K562 (cell line): ENCODE measurements around the gene ELF1. TPM values are rescaled to one million over a fixed set of nuclear protein-coding genes. Genes with fewer than 3 reads are reported as not detected.

Source experiments
- ATF1 ChIP-seq, 2 experiments: fragments of 450-650 bp in 1 of 2; IDR thresholded peaks; 2 replicates each; pipeline ENCODE4 v1.6.1; 2016; ENCODE audit warnings: missing compliant biosample characterization in 1 of 2, missing genetic modification characterization in 1 of 2
- BHLHE40 ChIP-seq: IDR thresholded peaks from 2 replicates; pipeline ENCODE4 v1.6.1; 2011; ENCODE audit warnings: low read length, improper control_type of control experiment
- BRD9 ChIP-seq: fragments of 450-650 bp; IDR thresholded peaks from 2 replicates; pipeline ENCODE4 v1.6.1; 2018; ENCODE audit warnings: low read depth; ENCODE audit not compliant: partially characterized antibody
- C11orf30 ChIP-seq: fragments of 450-650 bp; IDR thresholded peaks from 2 replicates; pipeline ENCODE4 v1.6.1; 2016; ENCODE audit warnings: low read depth, mild to moderate bottlenecking
- CEBPG ChIP-seq, 3 experiments: fragments of 200-800 bp in 1 of 3; sonication (Bioruptor generic) in 1 of 3; sonication (generic) in 1 of 3; formaldehyde crosslinking in 1 of 3; IDR thresholded peaks in 2 of 3; conservative IDR thresholded peaks in 1 of 3; 2 replicates each; pipeline versions ENCODE4 v1.6.1 to v1.8.0; 2016 to 2022; ENCODE audit warnings: missing compliant biosample characterization in 2 of 3, missing genetic modification characterization in 2 of 3, mild to moderate bottlenecking in 1 of 3, missing genetic modification reagents in 1 of 3
- DLX4 ChIP-seq: fragments of 250-450 bp; sonication (Bioruptor Pico); IDR thresholded peaks from 2 replicates; pipeline ENCODE4 v1.6.1; 2021; ENCODE audit warnings: mild to moderate bottlenecking
- ESRRA ChIP-seq: fragments of 450-650 bp; IDR thresholded peaks from 2 replicates; pipeline ENCODE4 v1.6.1; 2014; ENCODE audit warnings: low read depth, mild to moderate bottlenecking, moderate library complexity, borderline replicate concordance
- MAFF ChIP-seq: IDR thresholded peaks from 2 replicates; pipeline ENCODE4 v1.6.1; 2012; ENCODE audit warnings: low read length, improper control_type of control experiment
- MEF2D ChIP-seq: conservative IDR thresholded peaks from 2 replicates; pipeline ENCODE4 v1.6.1; 2016; ENCODE audit warnings: low read depth, missing genetic modification characterization, missing compliant biosample characterization
- MTA1 ChIP-seq: fragments of 450-650 bp; IDR thresholded peaks from 2 replicates; pipeline ENCODE4 v1.6.1; 2017; ENCODE audit warnings: borderline replicate concordance
- NCOR1 ChIP-seq: fragments of 450-650 bp; IDR thresholded peaks from 2 replicates; pipeline ENCODE4 v1.6.1; 2016; ENCODE audit warnings: mild to moderate bottlenecking, moderate library complexity
- TRIM24 ChIP-seq, 2 experiments: fragments of 450-650 bp; IDR thresholded peaks; 2 replicates each; pipeline ENCODE4 v1.6.1; 2016
- ZBED1 ChIP-seq: IDR thresholded peaks from 2 replicates; pipeline ENCODE4 v1.6.1; 2014
- ZMIZ1 ChIP-seq, 2 experiments: fragments of 150-350 bp in 1 of 2; IDR thresholded peaks; 2 replicates each; pipeline ENCODE4 v1.6.1; 2012 to 2016; ENCODE audit warnings: low read depth in 2 of 2, low read length in 2 of 2, mild to moderate bottlenecking in 1 of 2, moderate library complexity in 1 of 2
- ZNF384 ChIP-seq: IDR thresholded peaks from 2 replicates; pipeline ENCODE4 v1.6.1; 2012; ENCODE audit warnings: low read depth, low read length, improper control_type of control experiment
- ZNF589 ChIP-seq: fragments of 200-800 bp; sonication (Bioruptor generic); IDR thresholded peaks from 2 replicates; pipeline ENCODE4 v1.6.1; 2016; ENCODE audit warnings: low read depth, missing genetic modification characterization, missing compliant biosample characterization
- polyA plus RNA-seq, 8 experiments: library from polyadenylated mRNA; depleted of rRNA in 4 of 8; stranded (reverse) in 5 of 8; unstranded in 3 of 8; fragments of >200 nt; fragmentation: Nextera tagmentation in 2 of 8; fragmentation: Illumina TruSeq in 1 of 8; extraction: Ambion mirVana in 2 of 8; extraction: Trizol in 1 of 8; gene quantifications; 2 replicates each; pipeline versions ENCODE4 v1.2.1 to v1.2.3, GENCODE V29; 2011 to 2014; ENCODE audit warnings: inconsistent platforms in 1 of 8, missing spikeins in 1 of 8
- total RNA-seq, 7 experiments: library from RNA; depleted of rRNA in 6 of 7; stranded (reverse); fragments of >200 nt in 6 of 7; fragmentation: Illumina TruSeq in 2 of 7; extraction: Trizol in 2 of 7; gene quantifications; 2 replicates each; pipeline versions ENCODE4 v1.2.1 to v1.2.3, GENCODE V29; 2011 to 2021; ENCODE audit warnings: low replicate concordance in 1 of 7
- TF ChIP-seq, protein P1 (sequence below): fragments of 450-650 bp; formaldehyde crosslinking; IDR thresholded peaks from 2 replicates; pipeline ENCODE4 v1.4.0; 2020; ENCODE audit warnings: mild to moderate bottlenecking, moderate library complexity
- TF ChIP-seq, protein P2 (sequence below): fragments of 450-650 bp; IDR thresholded peaks from one replicate; pipeline ENCODE4 v1.6.1; 2018; ENCODE audit warnings: mild to moderate bottlenecking, moderate library complexity; ENCODE audit not compliant: partially characterized antibody
- TF ChIP-seq, protein P3 (sequence below): fragments of 450-650 bp; IDR thresholded peaks from 2 replicates; pipeline ENCODE4 v1.6.1; 2016; ENCODE audit warnings: antibody characterized with exemption

Gene ELF1
- total and polyA plus RNA-seq, 9 of the 15 experiments (the other 6 are each of a cell fraction or from before 2014, with no cell fraction given): 24.7 to 54.4 (median 33.4) TPM

DNA sequence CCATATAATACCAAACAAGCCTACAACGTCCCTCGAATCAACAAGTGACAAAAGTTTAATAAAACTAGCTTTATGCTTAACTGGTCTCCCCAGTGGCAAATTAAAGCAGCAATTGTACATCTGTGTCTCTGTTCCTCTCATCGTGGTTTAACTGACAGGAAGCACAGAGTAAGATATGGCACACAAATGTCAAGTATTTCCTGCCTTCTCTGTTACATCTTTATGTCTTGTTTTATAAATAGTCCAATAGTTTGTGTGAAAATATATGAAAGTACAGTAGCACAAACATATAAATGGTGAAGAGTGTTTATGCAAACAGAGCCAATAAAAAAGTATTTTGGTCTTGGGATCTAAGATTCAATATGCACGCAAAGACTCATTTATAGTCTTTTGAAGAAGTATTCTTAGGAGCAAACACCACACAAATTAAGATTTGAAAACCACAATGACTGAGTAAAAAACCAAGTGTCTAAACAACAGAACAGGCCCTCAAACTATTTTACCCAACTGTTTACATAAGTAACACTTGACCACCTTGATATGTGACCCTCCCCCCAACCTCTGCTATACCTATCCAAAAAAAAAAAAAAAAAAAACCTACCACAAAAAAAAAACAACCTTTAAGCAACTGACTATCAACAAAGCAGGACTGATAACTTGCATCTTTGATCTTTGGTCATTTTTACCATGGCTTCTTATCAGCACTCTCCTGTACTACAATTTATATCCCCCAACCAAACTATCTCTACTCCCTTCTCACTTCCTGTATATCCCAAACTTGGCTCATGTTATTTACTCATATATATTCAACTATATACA, 14.0 kb downstream of the ELF1 start (continued):
- TF ChIP-seq, protein P1, sequence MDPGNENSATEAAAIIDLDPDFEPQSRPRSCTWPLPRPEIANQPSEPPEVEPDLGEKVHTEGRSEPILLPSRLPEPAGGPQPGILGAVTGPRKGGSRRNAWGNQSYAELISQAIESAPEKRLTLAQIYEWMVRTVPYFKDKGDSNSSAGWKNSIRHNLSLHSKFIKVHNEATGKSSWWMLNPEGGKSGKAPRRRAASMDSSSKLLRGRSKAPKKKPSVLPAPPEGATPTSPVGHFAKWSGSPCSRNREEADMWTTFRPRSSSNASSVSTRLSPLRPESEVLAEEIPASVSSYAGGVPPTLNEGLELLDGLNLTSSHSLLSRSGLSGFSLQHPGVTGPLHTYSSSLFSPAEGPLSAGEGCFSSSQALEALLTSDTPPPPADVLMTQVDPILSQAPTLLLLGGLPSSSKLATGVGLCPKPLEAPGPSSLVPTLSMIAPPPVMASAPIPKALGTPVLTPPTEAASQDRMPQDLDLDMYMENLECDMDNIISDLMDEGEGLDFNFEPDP (CRISPR knock-in tag): no peak
- TF ChIP-seq ZBED1 (no peak), ZNF384 (peak; percentile 76), ZNF589 (CRISPR knock-in tag) (peak; percentile 34; the same call in 1 of the 2 replicates), ZMIZ1 (IDR thresholded peaks at IDR 0.05; ENCODE audit: low read depth in 2 of 2, low read length in 2 of 2) (0 out of 4 replicates have a peak, but pooled peaks of 1 of the 2 experiments have one; percentile 24), ESRRA (peak; percentile 51; the same call in 1 of the 2 replicates), BHLHE40 (no peak), MTA1 (peak; percentile 70; the same call in 1 of the 2 replicates), TRIM24 (IDR thresholded peaks at IDR 0.05) (peak in 1 of 2 experiments; percentile 22; a peak in 1 of 4 replicates), ATF1 (CRISPR knock-in tag; IDR thresholded peaks at IDR 0.05) (no peak), ATF1 (tag; IDR thresholded peaks at IDR 0.05) (0 out of 2 replicates have a peak, but pooled peaks have one; percentile 13), MAFF (peak; percentile 46; the same call in 1 of the 2 replicates), MEF2D (tag) (peak; percentile 74; the same call in 1 of the 2 replicates), BRD9 (peak; percentile 37), CEBPG (CRISPR knock-in tag; IDR thresholded peaks at IDR 0.05) (no peak), CEBPG (tag; conservative IDR thresholded peaks at IDR 0.05 in 1 of 2, IDR thresholded peaks at IDR 0.05 in 1 of 2) (no peak), NCOR1 (peak; percentile 40), C11orf30 (peak; percentile 60; the same call in 1 of the 2 replicates), DLX4 (CRISPR knock-in tag) (no peak)
- TF ChIP-seq, protein P2, sequence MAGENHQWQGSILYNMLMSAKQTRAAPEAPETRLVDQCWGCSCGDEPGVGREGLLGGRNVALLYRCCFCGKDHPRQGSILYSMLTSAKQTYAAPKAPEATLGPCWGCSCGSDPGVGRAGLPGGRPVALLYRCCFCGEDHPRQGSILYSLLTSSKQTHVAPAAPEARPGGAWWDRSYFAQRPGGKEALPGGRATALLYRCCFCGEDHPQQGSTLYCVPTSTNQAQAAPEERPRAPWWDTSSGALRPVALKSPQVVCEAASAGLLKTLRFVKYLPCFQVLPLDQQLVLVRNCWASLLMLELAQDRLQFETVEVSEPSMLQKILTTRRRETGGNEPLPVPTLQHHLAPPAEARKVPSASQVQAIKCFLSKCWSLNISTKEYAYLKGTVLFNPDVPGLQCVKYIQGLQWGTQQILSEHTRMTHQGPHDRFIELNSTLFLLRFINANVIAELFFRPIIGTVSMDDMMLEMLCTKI: no peak
- TF ChIP-seq, protein P3, sequence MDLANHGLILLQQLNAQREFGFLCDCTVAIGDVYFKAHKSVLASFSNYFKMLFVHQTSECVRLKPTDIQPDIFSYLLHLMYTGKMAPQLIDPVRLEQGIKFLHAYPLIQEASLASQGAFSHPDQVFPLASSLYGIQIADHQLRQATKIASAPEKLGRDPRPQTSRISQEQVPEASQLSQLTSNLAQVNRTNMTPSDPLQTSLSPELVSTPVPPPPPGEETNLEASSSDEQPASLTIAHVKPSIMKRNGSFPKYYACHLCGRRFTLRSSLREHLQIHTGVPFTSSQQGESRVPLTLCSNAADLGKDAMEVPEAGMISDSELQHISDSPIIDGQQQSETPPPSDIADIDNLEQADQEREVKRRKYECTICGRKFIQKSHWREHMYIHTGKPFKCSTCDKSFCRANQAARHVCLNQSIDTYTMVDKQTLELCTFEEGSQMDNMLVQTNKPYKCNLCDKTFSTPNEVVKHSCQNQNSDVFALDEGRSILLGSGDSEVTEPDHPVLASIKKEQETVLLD: peak; percentile 78
